Measurements from ENCODE around the gene SRPK2. TPM values are rescaled to one million over a fixed set of nuclear protein-coding genes. Genes with fewer than 3 reads are reported as not detected.

The SRPK2 gene
- total and polyA plus RNA-seq, 2 of the 8 experiments (the other 6 are each of a cell fraction or from before 2014, with no cell fraction given): 10.0 to 47.1 TPM

DNA sequence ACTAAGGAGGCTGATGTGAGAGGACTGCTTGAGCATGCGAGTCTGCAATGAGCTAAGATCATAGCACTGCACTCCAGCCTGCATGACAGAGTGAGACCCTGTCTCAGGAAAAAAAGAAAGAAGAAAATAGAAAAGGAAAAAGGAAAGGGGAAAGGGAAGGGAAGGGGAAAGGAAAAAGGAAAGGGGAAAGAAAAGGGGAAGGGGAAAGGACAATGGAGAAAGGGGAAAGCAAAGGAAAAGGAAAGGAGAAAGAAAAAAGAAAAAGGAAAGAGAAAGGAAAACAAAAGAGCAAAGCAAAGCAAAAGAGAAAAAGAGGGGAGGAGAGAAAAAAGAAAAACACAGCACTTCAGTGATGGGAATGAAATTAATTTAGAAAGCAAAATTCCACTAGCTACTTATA lies 179.3 kb downstream of the SRPK2 start:
- CTCF ChIA-PET (ENCODE audit: partially characterized antibody): interaction anchor here (0.7 to 2.5 kb wide), 2 partner anchors 9 to 44 kb away, joined by 3 to 7 read pairs; no protein-coding TSS in a partner anchor
- H3K79me1 ChIP-seq (ENCODE audit: low read depth, low read length): peaks cover 5% of the 10 kb centered on the region
- H4K20me1 ChIP-seq (replicated peaks in 1 of 2; ENCODE audit: control insufficient read depth in 1 of 2, insufficient read depth in 2 of 2, low read length in 2 of 2): peaks cover 0 to 2% of the 10 kb centered on the region in 2 experiments

More for the DNA sequence above, 179.3 kb downstream of the SRPK2 start:
- Histone ChIP-seq H4K8ac (ENCODE audit: extremely low read depth, insufficient read depth, low read length) (no peak overlapping the region), H2BK12ac (ENCODE audit: low read depth, low read length) (no peak overlapping the region), H3K79me2 (ENCODE audit: control insufficient read depth in 1 of 2, insufficient read depth in 2 of 2, low read length in 2 of 2) (peaks cover 0 to 63% of the 10 kb centered on the region in 2 experiments; a peak in 2 of 4 replicates), H3K9ac (replicated peaks in 1 of 4; ENCODE audit: extremely low read depth in 1 of 4, low read depth in 3 of 4, low read length in 3 of 4) (no peak overlapping the region), H3K9me3 (ENCODE audit: insufficient read depth in 2 of 2, low read depth in 1 of 2, low read length in 1 of 2) (no peaks in the 10 kb centered on the region; a peak in 1 of 4 replicates), H2BK5ac (ENCODE audit: low read depth, low read length) (no peak overlapping the region), H3K56ac (replicated peaks; ENCODE audit: insufficient read length, low read depth, low read length) (no peak overlapping the region), H3K23ac (ENCODE audit: insufficient read length) (no peak overlapping the region), H3K4me3 (ENCODE audit: extremely low read depth in 1 of 4, insufficient read depth in 2 of 4, low read depth in 3 of 4, low read length in 4 of 4) (no peak overlapping the region), H4K91ac (replicated peaks; ENCODE audit: insufficient read length, low read length) (no peak overlapping the region), H3K4me2 (ENCODE audit: insufficient read depth in 1 of 2, low read depth in 2 of 2, low read length in 2 of 2) (no peak overlapping the region), H3K4ac (replicated peaks; ENCODE audit: insufficient read length, low read depth, low read length) (no peak overlapping the region), H3K14ac (ENCODE audit: insufficient read length) (no peak overlapping the region), H2AK5ac (ENCODE audit: low read depth, low read length) (no peak overlapping the region), H4K5ac (ENCODE audit: insufficient read length, low read depth, low read length) (no peak overlapping the region), H3K27me3 (replicated peaks in 1 of 4; ENCODE audit: control insufficient read depth in 3 of 4, extremely low read depth in 1 of 4, insufficient read depth in 3 of 4, low read length in 3 of 4) (no peaks in the 10 kb centered on the region), H2BK15ac (ENCODE audit: low read length) (no peak overlapping the region), H3K36me3 (ENCODE audit: control insufficient read depth in 2 of 4, insufficient read depth in 4 of 4, low read length in 3 of 4) (no peaks in the 10 kb centered on the region), H3K4me1 (replicated peaks in 1 of 4; ENCODE audit: control insufficient read depth in 3 of 4, insufficient read depth in 4 of 4, low read length in 3 of 4) (peaks cover 0 to 2% (median 0%) of the 10 kb centered on the region in 4 experiments; a peak in 2 of 7 replicates), H3K23me2 (ENCODE audit: low read depth, low read length) (no peaks in the 10 kb centered on the region; the same call in 1 of the 2 replicates), H2AFZ (ENCODE audit: low read length) (no peak overlapping the region), H2BK20ac (ENCODE audit: low read length) (no peak overlapping the region), H2BK120ac (replicated peaks; ENCODE audit: low read depth, low read length) (no peak overlapping the region), H3K27ac (ENCODE audit: low read depth, low read length) (no peak overlapping the region), H3K18ac (ENCODE audit: extremely low read depth, low read length) (no peak overlapping the region)
- WGBS, 2 experiments (ENCODE audit: extremely low coverage in 1 of 2, insufficient coverage in 1 of 2, insufficient read length in 1 of 2, insufficient replicate concordance in 2 of 2, low coverage in 1 of 2, low lambda C conversion rate in 2 of 2, missing lambda C conversion rate in 1 of 2): 92% methylated on average over 1 of the region's 1 CpG; no CpG with 5 or more reads in 1 of the 2 experiments
- TF ChIP-seq SIRT6 (IDR thresholded peaks at IDR 0.05; ENCODE audit: low read length): no peak
- no peak for TF ChIP-seq CREB1 (IDR thresholded peaks at IDR 0.05)
- POLR2A ChIA-PET (ENCODE audit: partially characterized antibody): interaction anchor here (0.7 kb wide), 1 partner anchor 65 kb away, joined by 5 read pairs; no protein-coding TSS in a partner anchor
- DNase-seq (ENCODE audit: low read depth in 1 of 2, low spot score in 2 of 2): no peak
- FAIRE-seq: no peak
